Upper lobe of left lung (tissue), 4 donors: ENCODE results near the gene DYDC2.

Experiments used
- POLR2A ChIP-seq, 4 donors: fragments of 450-650 bp; IDR thresholded peaks; one replicate each; pipeline ENCODE4 v1.5.1; 2016 to 2017; ENCODE audit warnings: antibody characterized with exemption in 4 of 4, mild to moderate bottlenecking in 2 of 4
- POLR2AphosphoS5 ChIP-seq, 2 donors: sonication (generic); formaldehyde crosslinking; IDR thresholded peaks; one replicate each; pipeline ENCODE4 v1.5.1; 2017; ENCODE audit warnings: antibody characterized with exemption in 2 of 2

DNA sequence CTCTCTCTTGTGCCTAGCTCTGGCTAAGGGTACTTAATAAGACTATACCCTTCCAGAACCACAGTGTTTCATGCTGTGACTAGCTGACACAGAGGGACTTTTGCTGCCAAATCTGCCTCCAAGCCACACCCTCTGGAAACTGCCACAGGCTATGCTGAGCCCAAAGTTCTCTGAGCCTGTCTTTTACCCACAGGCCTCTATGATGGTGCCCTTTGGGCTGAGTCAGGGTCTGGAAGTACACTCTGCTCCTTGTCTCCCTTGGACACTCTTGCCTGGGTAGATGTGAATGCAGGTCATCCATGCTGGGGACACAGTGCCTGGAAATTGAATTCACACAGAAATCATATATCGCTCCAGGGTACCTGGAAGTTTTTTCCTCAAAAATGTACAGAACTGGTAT is 22.6 kb upstream of the DYDC2 start:
- TF ChIP-seq POLR2A (IDR thresholded peaks at IDR 0.05) (no peak), POLR2AphosphoS5 (IDR thresholded peaks at IDR 0.05) (no peak)
